HCT116 (cell line): ENCODE data around the gene DLG2. TPM values are rescaled to one million over a fixed set of nuclear protein-coding genes. Genes with fewer than 3 reads are reported as not detected.

Experiments used
- ATAC-seq: fragments of 200-7000 bp; cut with Tn5 transposase; 2 replicates; pipeline ENCODE4 v1.9.1; 2020; ENCODE audit warnings: mild to moderate bottlenecking, moderate library complexity
- BruUV-seq: library from RNA; stranded (reverse); fragments of 400-500 nt; replicated peaks from 2 replicates; lab custom pipeline; 2021; lab: Mats Ljungman, UMichigan
- CTCF ChIA-PET: fragments of 300-600 bp; sonication (Branson Sonifier 250); formaldehyde crosslinking; loops from one replicate; lab custom pipeline; 2021; ENCODE audit warnings: antibody characterized with exemption; lab: Charles Lee
- POLR2A ChIA-PET: fragments of 300-600, 350-600 bp; sonication (Branson Sonifier 250); formaldehyde crosslinking; loops from one replicate; lab custom pipeline; 2021; ENCODE audit warnings: antibody characterized with exemption; lab: Charles Lee
- RAD21 ChIA-PET, 2 experiments: fragments of 300-600 bp; sonication (Branson Sonifier 250); formaldehyde crosslinking; loops; one replicate each; lab custom pipeline; 2023; ENCODE audit warnings: low total read pairs in 2 of 2; ENCODE audit not compliant: uncharacterized antibody in 2 of 2, unreplicated experiment in 2 of 2, low non-redundant PET in 1 of 2; lab: Charles Lee
- DNase-seq: peaks from one replicate; pipeline ENCODE4 v3.0.0-alpha.2; 2010; ENCODE audit warnings: low read depth, low spot score
- H2AFZ ChIP-seq: fragments of 200-600 bp; shearing (Covaris generic), sonication (generic); 2 replicates; pipeline ENCODE4 v1.6.1; 2017; ENCODE audit warnings: low read depth, mixed run types, mixed read lengths, antibody characterized with exemption, low read length; ENCODE audit not compliant: poor library complexity, severe bottlenecking
- H3K27ac ChIP-seq: 2 replicates; pipeline ENCODE4 v1.5.1; 2012; ENCODE audit warnings: low read depth, low read length
- H3K27me3 ChIP-seq: fragments of 200-600 bp; sonication (generic); 2 replicates; pipeline ENCODE4 v1.6.1; 2016; ENCODE audit warnings: mixed run types, low read length, mixed read lengths; ENCODE audit not compliant: insufficient read depth
- H3K36me3 ChIP-seq, 2 experiments: fragments of 200-500 bp in 1 of 2; fragments of 200-600 bp in 1 of 2; sonication (Bioruptor generic) in 1 of 2; sonication (generic) in 1 of 2; 2 replicates each; pipeline versions ENCODE4 v1.5.1 to v1.6.1; 2014 to 2016; ENCODE audit warnings: low read length in 2 of 2, inconsistent platforms in 1 of 2, mixed read lengths in 1 of 2, mixed run types in 1 of 2; ENCODE audit not compliant: insufficient read depth in 2 of 2, control insufficient read depth in 1 of 2
- H3K4me1 ChIP-seq, 2 experiments: fragments of 200-600 bp in 1 of 2; sonication (generic) in 1 of 2; 2 replicates each; pipeline versions ENCODE4 v1.5.1 to v1.6.1; 2012 to 2017; ENCODE audit warnings: low read length in 2 of 2, inconsistent platforms in 1 of 2, mild to moderate bottlenecking in 1 of 2, mixed read lengths in 1 of 2, mixed run types in 1 of 2, moderate library complexity in 1 of 2; ENCODE audit not compliant: insufficient read depth in 2 of 2, control insufficient read depth in 1 of 2
- H3K4me2 ChIP-seq: fragments of 200-600 bp; sonication (generic); 2 replicates; pipeline ENCODE4 v1.6.1; 2017; ENCODE audit warnings: mixed run types, low read length, mixed read lengths
- H3K4me3 ChIP-seq, 2 experiments: fragments of 200-600 bp in 1 of 2; sonication (generic) in 1 of 2; replicated peaks in 1 of 2; 2 replicates each; pipeline ENCODE4 v1.5.1; 2011 to 2016; ENCODE audit warnings: low read length in 2 of 2, control low read depth in 1 of 2, low read depth in 1 of 2, mild to moderate bottlenecking in 1 of 2, mixed read lengths in 1 of 2, mixed run types in 1 of 2
- H3K79me2 ChIP-seq: fragments of 200-600 bp; sonication (generic); 2 replicates; pipeline ENCODE4 v1.6.1; 2017; ENCODE audit warnings: mild to moderate bottlenecking, mixed run types, low read length, moderate library complexity, mixed read lengths; ENCODE audit not compliant: insufficient read depth
- H3K9ac ChIP-seq: fragments of 200-600 bp; sonication (generic); 2 replicates; pipeline ENCODE4 v1.6.1; 2016; ENCODE audit warnings: low read length, mixed read lengths
- H3K9me2 ChIP-seq: fragments of 200-600 bp; sonication (generic), shearing (Covaris generic); 2 replicates; pipeline ENCODE4 v1.6.1; 2017; ENCODE audit warnings: mixed run types, mild to moderate bottlenecking, moderate library complexity; ENCODE audit not compliant: insufficient read depth
- H3K9me3 ChIP-seq, 2 experiments: fragments of 200-500 bp in 1 of 2; fragments of 200-600 bp in 1 of 2; sonication (Bioruptor generic) in 1 of 2; sonication (generic) in 1 of 2; 2 replicates each; pipeline ENCODE4 v1.6.1; 2014 to 2017; ENCODE audit warnings: low read length in 2 of 2, mixed read lengths in 2 of 2, inconsistent platforms in 1 of 2, low read depth in 1 of 2, mild to moderate bottlenecking in 1 of 2, mixed run types in 1 of 2, moderate library complexity in 1 of 2; ENCODE audit not compliant: control insufficient read depth in 1 of 2, insufficient read depth in 1 of 2
- H4K20me1 ChIP-seq: fragments of 200-600 bp; sonication (generic), shearing (Covaris generic); 2 replicates; pipeline ENCODE4 v1.6.1; 2017; ENCODE audit warnings: mixed run types, mild to moderate bottlenecking, moderate library complexity; ENCODE audit not compliant: insufficient read depth
- CEBPB ChIP-seq: IDR thresholded peaks from 2 replicates; pipeline ENCODE4 v1.6.1; 2012; ENCODE audit warnings: low read depth
- EGR1 ChIP-seq: IDR thresholded peaks from 2 replicates; pipeline ENCODE4 v1.6.1; 2012; ENCODE audit warnings: low read depth
- ELF1 ChIP-seq: IDR thresholded peaks from 2 replicates; pipeline ENCODE4 v1.6.1; 2012; ENCODE audit warnings: low read depth, borderline replicate concordance
- EZH2phosphoT487 ChIP-seq: fragments of 200-600 bp; IDR thresholded peaks from 2 replicates; pipeline ENCODE4 v1.6.1; 2018; ENCODE audit warnings: antibody characterized with exemption, borderline replicate concordance
- FOSL1 ChIP-seq: IDR thresholded peaks from 2 replicates; pipeline ENCODE4 v1.6.1; 2012; ENCODE audit warnings: low read depth
- JUND ChIP-seq: IDR thresholded peaks from 2 replicates; pipeline ENCODE4 v1.6.1; 2012
- SIN3A ChIP-seq: IDR thresholded peaks from 2 replicates; pipeline ENCODE4 v1.6.1; 2012; ENCODE audit warnings: low read depth
- SRF ChIP-seq: IDR thresholded peaks from 2 replicates; pipeline ENCODE4 v1.6.1; 2012; ENCODE audit warnings: low read depth
- YY1 ChIP-seq: IDR thresholded peaks from 2 replicates; pipeline ENCODE4 v1.6.1; 2011; ENCODE audit warnings: low read length, low read depth, moderate library complexity, mild to moderate bottlenecking; ENCODE audit not compliant: insufficient replicate concordance; ENCODE audit errors: extremely low read depth
- ZFX ChIP-seq: fragments of 450-650 bp; IDR thresholded peaks from 2 replicates; pipeline ENCODE4 v1.6.1; 2017
- intact Hi-C: fragments of 100-400 bp; cut with micrococcal nuclease; formaldehyde crosslinking; loops from 2 replicates; pipeline ENCODE4 v1.10.0; 2022
- total RNA-seq: library from RNA; stranded (reverse); gene quantifications from one replicate; pipeline ENCODE4 v1.2.1, GENCODE V29; 2021; ENCODE audit not compliant: unreplicated experiment
- TF ChIP-seq, protein P1 (sequence below): IDR thresholded peaks from 2 replicates; pipeline ENCODE4 v1.6.1; 2011; ENCODE audit warnings: mild to moderate bottlenecking, low read length, moderate library complexity; ENCODE audit not compliant: insufficient replicate concordance; ENCODE audit errors: extremely low read depth
- TF ChIP-seq, protein P2 (sequence below): IDR thresholded peaks from 2 replicates; pipeline ENCODE4 v1.6.1; 2012

Gene DLG2
- total RNA-seq, 1 experiment from 2014 or later, result 2.4 TPM

DNA sequence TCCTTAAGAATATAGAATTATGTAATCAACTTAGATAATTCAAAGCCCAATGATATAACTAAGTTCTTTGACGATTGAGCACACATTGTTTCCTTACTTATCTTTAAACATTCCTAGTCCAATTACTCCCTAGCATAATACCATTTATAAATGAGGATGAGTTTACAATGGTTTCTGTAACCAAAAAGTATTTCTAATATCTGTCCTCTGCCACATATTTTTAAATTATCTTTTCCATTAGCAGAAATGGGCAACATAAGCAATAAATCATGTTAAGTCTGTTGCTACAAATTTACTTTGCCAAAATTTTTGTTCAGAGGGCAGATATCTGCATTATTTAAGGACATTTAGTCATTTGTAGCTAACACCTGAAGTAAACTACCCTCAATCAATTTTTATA is 31.0 kb upstream of the DLG2 start:
- H3K4me1 ChIP-seq, result peaks cover 6 to 10% of the 10 kb centered on the region in 2 experiments; a peak in 3 of 4 replicates
- POLR2A ChIA-PET, result interaction anchor here (2.1 kb wide), 1 partner anchor 11 kb away, joined by 9 read pairs; the partner anchor contains the start of gene TMEM126A
- no TSS peak for BruUV-seq

More for the DNA sequence above, 31.0 kb upstream of the DLG2 start:
- intact Hi-C loops, result no loop called here
- ATAC-seq, result no peak
- RAD21 ChIA-PET, result no interaction called here
- no peaks in the 10 kb centered on the region for H3K27me3 ChIP-seq
- no peak overlapping the region for H3K4me3 ChIP-seq
- H3K79me2 ChIP-seq, result peaks cover 92% of the 10 kb centered on the region
- H3K27ac ChIP-seq, result no peak overlapping the region
- H3K9me2 ChIP-seq, result no peaks in the 10 kb centered on the region
- no peak for TF ChIP-seq EGR1
- TF ChIP-seq ZFX, result no peak
- TF ChIP-seq, protein P1, sequence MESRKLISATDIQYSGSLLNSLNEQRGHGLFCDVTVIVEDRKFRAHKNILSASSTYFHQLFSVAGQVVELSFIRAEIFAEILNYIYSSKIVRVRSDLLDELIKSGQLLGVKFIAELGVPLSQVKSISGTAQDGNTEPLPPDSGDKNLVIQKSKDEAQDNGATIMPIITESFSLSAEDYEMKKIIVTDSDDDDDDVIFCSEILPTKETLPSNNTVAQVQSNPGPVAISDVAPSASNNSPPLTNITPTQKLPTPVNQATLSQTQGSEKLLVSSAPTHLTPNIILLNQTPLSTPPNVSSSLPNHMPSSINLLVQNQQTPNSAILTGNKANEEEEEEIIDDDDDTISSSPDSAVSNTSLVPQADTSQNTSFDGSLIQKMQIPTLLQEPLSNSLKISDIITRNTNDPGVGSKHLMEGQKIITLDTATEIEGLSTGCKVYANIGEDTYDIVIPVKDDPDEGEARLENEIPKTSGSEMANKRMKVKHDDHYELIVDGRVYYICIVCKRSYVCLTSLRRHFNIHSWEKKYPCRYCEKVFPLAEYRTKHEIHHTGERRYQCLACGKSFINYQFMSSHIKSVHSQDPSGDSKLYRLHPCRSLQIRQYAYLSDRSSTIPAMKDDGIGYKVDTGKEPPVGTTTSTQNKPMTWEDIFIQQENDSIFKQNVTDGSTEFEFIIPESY, result no peak
- no peak for TF ChIP-seq FOSL1
- no peak for TF ChIP-seq CEBPB
- TF ChIP-seq YY1, result no peak
- no peak for TF ChIP-seq SRF
- no peak for TF ChIP-seq EZH2phosphoT487
- TF ChIP-seq, protein P2, sequence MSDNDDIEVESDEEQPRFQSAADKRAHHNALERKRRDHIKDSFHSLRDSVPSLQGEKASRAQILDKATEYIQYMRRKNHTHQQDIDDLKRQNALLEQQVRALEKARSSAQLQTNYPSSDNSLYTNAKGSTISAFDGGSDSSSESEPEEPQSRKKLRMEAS, result no peak
- no peak for TF ChIP-seq SIN3A
- no peak for TF ChIP-seq ELF1
- TF ChIP-seq JUND, result no peak
- TF ChIP-seq, all 23 proteins: peak for 0
- H3K9me3 ChIP-seq, result no peaks in the 10 kb centered on the region
- no peak for DNase-seq
- H2AFZ ChIP-seq, result no peak overlapping the region
- no peak overlapping the region for H3K4me2 ChIP-seq
- peaks cover 56% of the 10 kb centered on the region for H4K20me1 ChIP-seq
- CTCF ChIA-PET, result no interaction called here
- no peak overlapping the region for H3K9ac ChIP-seq
- H3K36me3 ChIP-seq, result peaks cover 45 to 54% of the 10 kb centered on the region in 2 experiments
